H9 (cell line): ENCODE results near the gene FJX1. TPM values are rescaled to one million over a fixed set of nuclear protein-coding genes. Genes with fewer than 3 reads are reported as not detected.

Experiments used
- DNase-seq: peaks from one replicate; pipeline ENCODE4 v3.0.0-alpha.2; 2017
- H2AFZ ChIP-seq: one replicate; pipeline ENCODE4 v1.6.1; 2013; ENCODE audit warnings: mild to moderate bottlenecking, low read length, control low read depth, moderate library complexity
- H2AK5ac ChIP-seq: 2 replicates; pipeline ENCODE4 v1.6.1; 2013; ENCODE audit warnings: low read length, control low read depth, mixed read lengths; ENCODE audit not compliant: insufficient read length
- H2BK120ac ChIP-seq: one replicate; pipeline ENCODE4 v1.6.1; 2013; ENCODE audit warnings: low read depth, mild to moderate bottlenecking, low read length, control low read depth, inconsistent platforms; ENCODE audit not compliant: poor library complexity, severe bottlenecking
- H2BK12ac ChIP-seq: 2 replicates; pipeline ENCODE4 v1.6.1; 2013; ENCODE audit warnings: low read length, control low read depth, mixed read lengths, low read depth; ENCODE audit not compliant: insufficient read length
- H2BK15ac ChIP-seq: 2 replicates; pipeline ENCODE4 v1.6.1; 2013; ENCODE audit warnings: low read depth, low read length, control low read depth
- H2BK20ac ChIP-seq: one replicate; pipeline ENCODE4 v1.6.1; 2013; ENCODE audit warnings: low read depth, mild to moderate bottlenecking, low read length, control low read depth, inconsistent platforms; ENCODE audit not compliant: poor library complexity, severe bottlenecking
- H2BK5ac ChIP-seq: 2 replicates; pipeline ENCODE4 v1.6.1; 2013; ENCODE audit warnings: low read length, control low read depth, mixed read lengths; ENCODE audit not compliant: insufficient read length
- H3K14ac ChIP-seq: 2 replicates; pipeline ENCODE4 v1.6.1; 2013; ENCODE audit warnings: low read length, control low read depth; ENCODE audit not compliant: insufficient read depth
- H3K18ac ChIP-seq: 2 replicates; pipeline ENCODE4 v1.6.1; 2013; ENCODE audit warnings: low read depth, mild to moderate bottlenecking, mixed read lengths, low read length, control low read depth; ENCODE audit not compliant: insufficient read length
- H3K23ac ChIP-seq: 2 replicates; pipeline ENCODE4 v1.6.1; 2013; ENCODE audit warnings: low read length, control low read depth, mixed read lengths, low read depth; ENCODE audit not compliant: insufficient read length
- H3K23me2 ChIP-seq: 2 replicates; pipeline ENCODE4 v1.6.1; 2013; ENCODE audit warnings: low read depth, mild to moderate bottlenecking, mixed read lengths, low read length, control low read depth; ENCODE audit not compliant: insufficient read length, poor library complexity, severe bottlenecking
- H3K27ac ChIP-seq: 2 replicates; pipeline ENCODE4 v1.5.1; 2013; ENCODE audit warnings: low read length, control low read depth, mixed read lengths, low read depth; ENCODE audit not compliant: insufficient read length
- H3K27me3 ChIP-seq: 2 replicates; pipeline ENCODE4 v1.6.1; 2013; ENCODE audit warnings: low read length, control low read depth, inconsistent platforms; ENCODE audit not compliant: insufficient read depth
- H3K4ac ChIP-seq: 2 replicates; pipeline ENCODE4 v1.6.1; 2013; ENCODE audit warnings: low read depth, mild to moderate bottlenecking, control low read depth, inconsistent platforms, low read length, moderate library complexity
- H3K4me1 ChIP-seq: 2 replicates; pipeline ENCODE4 v1.6.1; 2013; ENCODE audit warnings: low read length, control low read depth, inconsistent platforms; ENCODE audit not compliant: insufficient read depth
- H3K4me2 ChIP-seq: 2 replicates; pipeline ENCODE4 v1.6.1; 2013; ENCODE audit warnings: low read length, control low read depth, mixed read lengths; ENCODE audit not compliant: insufficient read length, insufficient read depth
- H3K56ac ChIP-seq: 2 replicates; pipeline ENCODE4 v1.6.1; 2013; ENCODE audit warnings: low read depth, mild to moderate bottlenecking, mixed read lengths, low read length, control low read depth; ENCODE audit not compliant: insufficient read length
- H3K79me1 ChIP-seq: 2 replicates; pipeline ENCODE4 v1.6.1; 2013; ENCODE audit warnings: low read depth, mild to moderate bottlenecking, moderate library complexity, low read length, control low read depth, inconsistent platforms; ENCODE audit not compliant: insufficient read depth, poor library complexity, severe bottlenecking
- H3K79me2 ChIP-seq: 2 replicates; pipeline ENCODE4 v1.6.1; 2013; ENCODE audit warnings: low read length, control low read depth, inconsistent platforms; ENCODE audit not compliant: insufficient read depth
- H3K9ac ChIP-seq: 2 replicates; pipeline ENCODE4 v1.6.1; 2013; ENCODE audit warnings: low read length, control low read depth, mixed read lengths; ENCODE audit not compliant: insufficient read length; ENCODE audit errors: extremely low read depth
- H3K9me3 ChIP-seq: one replicate; pipeline ENCODE4 v1.6.1; 2013; ENCODE audit warnings: low read depth, low read length, inconsistent platforms; ENCODE audit not compliant: control insufficient read depth
- H3T11ph ChIP-seq: one replicate; pipeline ENCODE4 v1.6.1; 2013; ENCODE audit warnings: mild to moderate bottlenecking, low read length, control low read depth, inconsistent platforms
- H4K20me1 ChIP-seq: one replicate; pipeline ENCODE4 v1.6.1; 2013; ENCODE audit not compliant: control insufficient read depth, insufficient read length, insufficient read depth
- H4K5ac ChIP-seq: 2 replicates; pipeline ENCODE4 v1.6.1; 2013; ENCODE audit warnings: low read depth, mild to moderate bottlenecking, mixed read lengths, low read length, control low read depth; ENCODE audit not compliant: insufficient read length
- H4K8ac ChIP-seq: replicated peaks from 2 replicates; pipeline ENCODE4 v1.6.1; 2013; ENCODE audit warnings: low read length, control low read depth, mixed read lengths, low read depth; ENCODE audit not compliant: insufficient read length
- H4K91ac ChIP-seq: 2 replicates; pipeline ENCODE4 v1.6.1; 2013; ENCODE audit warnings: low read depth, mild to moderate bottlenecking, moderate library complexity, mixed read lengths, low read length, control low read depth; ENCODE audit not compliant: insufficient read length
- H3K27ac Mint-ChIP-seq, 3 experiments: 2 replicates in 2 of 3; 3 replicates in 1 of 3; pipeline ENCODE4 v1.8.0; 2020 to 2021; ENCODE audit warnings: mixed read lengths in 3 of 3, mild to moderate bottlenecking in 1 of 3, moderate library complexity in 1 of 3
- H3K27me3 Mint-ChIP-seq: 2 replicates; pipeline ENCODE4 v1.8.0; 2021; ENCODE audit warnings: low read depth, mild to moderate bottlenecking, moderate library complexity, mixed read lengths
- H3K36me3 Mint-ChIP-seq, 3 experiments: 2 replicates in 2 of 3; 3 replicates in 1 of 3; pipeline ENCODE4 v1.8.0; 2020 to 2021; ENCODE audit warnings: low read depth in 3 of 3, mixed read lengths in 3 of 3; ENCODE audit not compliant: insufficient read depth in 1 of 3
- H3K4me1 Mint-ChIP-seq, 2 experiments: 2 replicates each; pipeline ENCODE4 v1.8.0; 2020; ENCODE audit warnings: mixed read lengths in 2 of 2
- H3K4me3 Mint-ChIP-seq, 2 experiments: 2 replicates in 1 of 2; 3 replicates in 1 of 2; pipeline ENCODE4 v1.8.0; 2020 to 2021; ENCODE audit warnings: mild to moderate bottlenecking in 2 of 2, mixed read lengths in 2 of 2, moderate library complexity in 1 of 2
- H3K9me3 Mint-ChIP-seq, 2 experiments: 2 replicates in 1 of 2; 3 replicates in 1 of 2; pipeline ENCODE4 v1.8.0; 2020; ENCODE audit warnings: mild to moderate bottlenecking in 2 of 2, mixed read lengths in 2 of 2, moderate library complexity in 1 of 2
- total RNA-seq: library from RNA; stranded (reverse); gene quantifications from 2 replicates; pipeline ENCODE4 v1.2.1, GENCODE V29; 2021
- TF ChIP-seq, protein P1 (sequence below): fragments of 200-600 bp; sonication (generic); conservative IDR thresholded peaks from 3 replicates; pipeline ENCODE4 v1.8.0; 2021; ENCODE audit warnings: antibody characterized with exemption, mild to moderate bottlenecking

Gene FJX1
- total RNA-seq, 1 experiment from 2014 or later, result 11.5 TPM

DNA sequence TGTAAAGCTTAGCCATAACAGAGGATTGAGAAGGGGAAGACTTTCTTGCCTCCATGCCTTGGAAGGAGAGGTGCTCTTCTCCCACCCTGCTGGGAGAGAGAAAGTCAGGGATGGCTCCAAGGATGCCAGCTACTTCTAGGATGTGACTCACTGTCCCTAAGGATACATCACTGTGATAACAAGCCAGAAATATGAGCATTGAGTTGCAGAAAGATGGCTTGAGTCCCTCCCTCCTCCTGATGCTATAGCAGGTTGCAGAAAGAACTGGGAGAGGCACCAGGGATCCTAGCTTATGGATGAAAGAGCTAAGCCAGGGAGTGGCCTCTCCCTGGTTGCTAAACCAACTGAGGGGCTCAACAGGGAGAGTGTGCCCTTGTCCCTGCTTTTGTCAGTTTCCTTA lies 27.8 kb upstream of the FJX1 start:
- no peak overlapping the region for H3K4me2 ChIP-seq
- no peak overlapping the region for H2BK120ac ChIP-seq
- Mint-ChIP-seq H3K36me3 (no peaks in the 10 kb centered on the region), H3K4me3 (no peak overlapping the region), H3K27me3 (peaks cover 7% of the 10 kb centered on the region), H3K27ac (no peak overlapping the region; a peak in 1 of 7 replicates), H3K4me1 (peaks cover 7% of the 10 kb centered on the region in 2 experiments; a peak in 3 of 4 replicates), H3K9me3 (no peaks in the 10 kb centered on the region)
- H3K23me2 ChIP-seq, result no peaks in the 10 kb centered on the region
- H3K18ac ChIP-seq, result no peak overlapping the region
- DNase-seq, result no peak
- no peak overlapping the region for H3K27ac ChIP-seq
- H2BK20ac ChIP-seq, result no peak overlapping the region
- H2BK12ac ChIP-seq, result no peak overlapping the region
- no peak overlapping the region for H4K91ac ChIP-seq
- no peak overlapping the region for H3K9ac ChIP-seq
- no peak overlapping the region for H4K8ac ChIP-seq
- no peak overlapping the region for H2BK15ac ChIP-seq
- H3K4me1 ChIP-seq, result no peaks in the 10 kb centered on the region
- H3K27me3 ChIP-seq, result no peaks in the 10 kb centered on the region
- no peak overlapping the region for H3K23ac ChIP-seq
- no peak overlapping the region for H3K14ac ChIP-seq
- H2AFZ ChIP-seq, result no peak overlapping the region
- no peak overlapping the region for H2BK5ac ChIP-seq
- no peak overlapping the region for H3K4ac ChIP-seq
- no peaks in the 10 kb centered on the region for H4K20me1 ChIP-seq
- H4K5ac ChIP-seq, result no peak overlapping the region
- TF ChIP-seq, protein P1, sequence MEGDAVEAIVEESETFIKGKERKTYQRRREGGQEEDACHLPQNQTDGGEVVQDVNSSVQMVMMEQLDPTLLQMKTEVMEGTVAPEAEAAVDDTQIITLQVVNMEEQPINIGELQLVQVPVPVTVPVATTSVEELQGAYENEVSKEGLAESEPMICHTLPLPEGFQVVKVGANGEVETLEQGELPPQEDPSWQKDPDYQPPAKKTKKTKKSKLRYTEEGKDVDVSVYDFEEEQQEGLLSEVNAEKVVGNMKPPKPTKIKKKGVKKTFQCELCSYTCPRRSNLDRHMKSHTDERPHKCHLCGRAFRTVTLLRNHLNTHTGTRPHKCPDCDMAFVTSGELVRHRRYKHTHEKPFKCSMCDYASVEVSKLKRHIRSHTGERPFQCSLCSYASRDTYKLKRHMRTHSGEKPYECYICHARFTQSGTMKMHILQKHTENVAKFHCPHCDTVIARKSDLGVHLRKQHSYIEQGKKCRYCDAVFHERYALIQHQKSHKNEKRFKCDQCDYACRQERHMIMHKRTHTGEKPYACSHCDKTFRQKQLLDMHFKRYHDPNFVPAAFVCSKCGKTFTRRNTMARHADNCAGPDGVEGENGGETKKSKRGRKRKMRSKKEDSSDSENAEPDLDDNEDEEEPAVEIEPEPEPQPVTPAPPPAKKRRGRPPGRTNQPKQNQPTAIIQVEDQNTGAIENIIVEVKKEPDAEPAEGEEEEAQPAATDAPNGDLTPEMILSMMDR, result no peak
- H3K9me3 ChIP-seq, result no peaks in the 10 kb centered on the region
- no peak overlapping the region for H3T11ph ChIP-seq
- no peaks in the 10 kb centered on the region for H3K79me2 ChIP-seq
- H3K79me1 ChIP-seq, result no peaks in the 10 kb centered on the region
- no peak overlapping the region for H3K56ac ChIP-seq
- no peak overlapping the region for H2AK5ac ChIP-seq
